Measurements from ENCODE around the gene GAS6.

DNA sequence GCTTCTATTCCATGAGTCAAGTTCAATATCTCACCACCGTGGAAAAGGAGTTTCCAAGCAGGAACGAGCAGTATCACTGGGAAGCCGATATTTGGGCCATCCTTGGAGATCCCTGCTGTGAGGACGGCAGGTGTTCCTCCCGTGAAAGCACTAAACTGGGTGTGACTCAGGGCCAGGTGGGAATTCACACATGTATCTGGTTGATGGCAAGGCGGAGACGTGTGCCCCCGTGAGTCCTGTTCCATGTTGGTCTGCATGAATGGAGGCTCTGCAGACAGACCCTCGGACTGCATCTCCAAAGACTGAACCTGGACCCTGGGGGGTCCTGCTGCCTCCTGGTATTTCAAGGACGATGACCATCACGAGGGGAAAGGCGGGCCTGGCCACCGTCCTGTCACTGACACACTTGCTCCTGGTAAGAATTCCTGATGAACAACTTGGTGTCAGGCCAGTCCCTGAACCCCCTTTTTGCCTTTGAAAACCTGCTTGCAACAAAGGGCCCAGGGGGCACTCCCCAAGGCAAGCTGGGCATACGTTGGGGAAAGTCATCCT is 22.8 kb upstream of the GAS6 start:
- no peak for TF ChIP-seq POLR2A (IDR thresholded peaks at IDR 0.05)
- TF ChIP-seq, protein P1, sequence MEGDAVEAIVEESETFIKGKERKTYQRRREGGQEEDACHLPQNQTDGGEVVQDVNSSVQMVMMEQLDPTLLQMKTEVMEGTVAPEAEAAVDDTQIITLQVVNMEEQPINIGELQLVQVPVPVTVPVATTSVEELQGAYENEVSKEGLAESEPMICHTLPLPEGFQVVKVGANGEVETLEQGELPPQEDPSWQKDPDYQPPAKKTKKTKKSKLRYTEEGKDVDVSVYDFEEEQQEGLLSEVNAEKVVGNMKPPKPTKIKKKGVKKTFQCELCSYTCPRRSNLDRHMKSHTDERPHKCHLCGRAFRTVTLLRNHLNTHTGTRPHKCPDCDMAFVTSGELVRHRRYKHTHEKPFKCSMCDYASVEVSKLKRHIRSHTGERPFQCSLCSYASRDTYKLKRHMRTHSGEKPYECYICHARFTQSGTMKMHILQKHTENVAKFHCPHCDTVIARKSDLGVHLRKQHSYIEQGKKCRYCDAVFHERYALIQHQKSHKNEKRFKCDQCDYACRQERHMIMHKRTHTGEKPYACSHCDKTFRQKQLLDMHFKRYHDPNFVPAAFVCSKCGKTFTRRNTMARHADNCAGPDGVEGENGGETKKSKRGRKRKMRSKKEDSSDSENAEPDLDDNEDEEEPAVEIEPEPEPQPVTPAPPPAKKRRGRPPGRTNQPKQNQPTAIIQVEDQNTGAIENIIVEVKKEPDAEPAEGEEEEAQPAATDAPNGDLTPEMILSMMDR (IDR thresholded peaks at IDR 0.05) = no peak

All from uterus (tissue), 2 donors.